B cell (primary cell): Measurements from ENCODE around the gene OR10C1.

Experiments used
- EZH2 ChIP-seq: IDR thresholded peaks from 2 replicates; pipeline ENCODE4 v1.6.1; 2012; ENCODE audit warnings: borderline replicate concordance, low read depth, mild to moderate bottlenecking, moderate library complexity, low read length; ENCODE audit not compliant: insufficient read depth, poor library complexity, severe bottlenecking
- TF ChIP-seq, protein P1 (sequence below): fragments of 200-600 bp; IDR thresholded peaks from one replicate; pipeline ENCODE4 v1.8.0; 2022; ENCODE audit warnings: antibody characterized with exemption, mild to moderate bottlenecking

DNA sequence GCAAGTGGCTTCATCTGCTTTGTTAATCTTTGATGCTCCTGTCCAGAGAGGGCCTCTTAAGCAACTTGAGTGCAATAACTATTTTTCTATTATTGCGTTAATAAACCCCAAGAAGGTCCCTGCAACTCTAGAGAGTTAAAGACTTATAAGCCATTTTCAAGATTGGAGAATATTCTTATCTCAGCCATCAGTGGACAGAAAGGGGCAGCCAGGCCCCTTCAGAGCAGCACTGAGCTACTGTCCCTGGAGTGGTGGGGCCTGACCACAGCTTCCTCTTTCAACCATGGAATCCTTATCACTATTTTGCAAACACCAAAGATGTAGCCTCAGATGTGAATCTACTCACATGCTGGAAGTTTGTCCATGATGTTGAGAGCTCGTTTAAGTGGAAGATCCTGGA lies 51.4 kb downstream of the OR10C1 start:
- TF ChIP-seq, protein P1, sequence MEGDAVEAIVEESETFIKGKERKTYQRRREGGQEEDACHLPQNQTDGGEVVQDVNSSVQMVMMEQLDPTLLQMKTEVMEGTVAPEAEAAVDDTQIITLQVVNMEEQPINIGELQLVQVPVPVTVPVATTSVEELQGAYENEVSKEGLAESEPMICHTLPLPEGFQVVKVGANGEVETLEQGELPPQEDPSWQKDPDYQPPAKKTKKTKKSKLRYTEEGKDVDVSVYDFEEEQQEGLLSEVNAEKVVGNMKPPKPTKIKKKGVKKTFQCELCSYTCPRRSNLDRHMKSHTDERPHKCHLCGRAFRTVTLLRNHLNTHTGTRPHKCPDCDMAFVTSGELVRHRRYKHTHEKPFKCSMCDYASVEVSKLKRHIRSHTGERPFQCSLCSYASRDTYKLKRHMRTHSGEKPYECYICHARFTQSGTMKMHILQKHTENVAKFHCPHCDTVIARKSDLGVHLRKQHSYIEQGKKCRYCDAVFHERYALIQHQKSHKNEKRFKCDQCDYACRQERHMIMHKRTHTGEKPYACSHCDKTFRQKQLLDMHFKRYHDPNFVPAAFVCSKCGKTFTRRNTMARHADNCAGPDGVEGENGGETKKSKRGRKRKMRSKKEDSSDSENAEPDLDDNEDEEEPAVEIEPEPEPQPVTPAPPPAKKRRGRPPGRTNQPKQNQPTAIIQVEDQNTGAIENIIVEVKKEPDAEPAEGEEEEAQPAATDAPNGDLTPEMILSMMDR, result no peak
- no peak for TF ChIP-seq EZH2
